Sigmoid colon (tissue), 4 donors: ENCODE measurements around the gene EIF4A3.

ENCODE experiments used
- EP300 ChIP-seq, 4 donors: sonication (generic); formaldehyde crosslinking; IDR thresholded peaks; one replicate each; pipeline ENCODE4 v1.6.1; 2017; ENCODE audit warnings: antibody characterized with exemption in 4 of 4
- POLR2A ChIP-seq, 2 donors: fragments of 450-650 bp; IDR thresholded peaks; one replicate each; pipeline ENCODE4 v1.6.1; 2016; ENCODE audit warnings: antibody characterized with exemption in 2 of 2, mild to moderate bottlenecking in 2 of 2, moderate library complexity in 2 of 2
- TF ChIP-seq, protein P1 (sequence below), 4 experiments: fragments of 450-650 bp in 3 of 4; fragments of 200-600 bp in 1 of 4; IDR thresholded peaks; one replicate each; pipeline ENCODE4 v1.5.1; 2016 to 2019; ENCODE audit warnings: antibody characterized with exemption in 4 of 4, mild to moderate bottlenecking in 3 of 4, moderate library complexity in 2 of 4

- TF ChIP-seq EP300 (IDR thresholded peaks at IDR 0.05) (no peak), POLR2A (IDR thresholded peaks at IDR 0.05) (no peak)
- TF ChIP-seq, protein P1, sequence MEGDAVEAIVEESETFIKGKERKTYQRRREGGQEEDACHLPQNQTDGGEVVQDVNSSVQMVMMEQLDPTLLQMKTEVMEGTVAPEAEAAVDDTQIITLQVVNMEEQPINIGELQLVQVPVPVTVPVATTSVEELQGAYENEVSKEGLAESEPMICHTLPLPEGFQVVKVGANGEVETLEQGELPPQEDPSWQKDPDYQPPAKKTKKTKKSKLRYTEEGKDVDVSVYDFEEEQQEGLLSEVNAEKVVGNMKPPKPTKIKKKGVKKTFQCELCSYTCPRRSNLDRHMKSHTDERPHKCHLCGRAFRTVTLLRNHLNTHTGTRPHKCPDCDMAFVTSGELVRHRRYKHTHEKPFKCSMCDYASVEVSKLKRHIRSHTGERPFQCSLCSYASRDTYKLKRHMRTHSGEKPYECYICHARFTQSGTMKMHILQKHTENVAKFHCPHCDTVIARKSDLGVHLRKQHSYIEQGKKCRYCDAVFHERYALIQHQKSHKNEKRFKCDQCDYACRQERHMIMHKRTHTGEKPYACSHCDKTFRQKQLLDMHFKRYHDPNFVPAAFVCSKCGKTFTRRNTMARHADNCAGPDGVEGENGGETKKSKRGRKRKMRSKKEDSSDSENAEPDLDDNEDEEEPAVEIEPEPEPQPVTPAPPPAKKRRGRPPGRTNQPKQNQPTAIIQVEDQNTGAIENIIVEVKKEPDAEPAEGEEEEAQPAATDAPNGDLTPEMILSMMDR (IDR thresholded peaks at IDR 0.05) = no peak
Observed at GRCh38 chr17:80177986-80178595, 31.2 kb upstream of the EIF4A3 start.
